Ishikawa (cell line): Measurements from ENCODE around the gene ITPKA.

Source experiments
- CEBPB ChIP-seq: IDR thresholded peaks from 2 replicates; pipeline ENCODE4 v1.6.1; 2012
- CREB1 ChIP-seq: IDR thresholded peaks from 2 replicates; pipeline ENCODE4 v1.6.1; 2012; ENCODE audit warnings: low read depth
- EGR1 ChIP-seq: IDR thresholded peaks from 2 replicates; pipeline ENCODE4 v1.6.1; 2012
- EP300 ChIP-seq: IDR thresholded peaks from 2 replicates; pipeline ENCODE4 v1.6.1; 2012; ENCODE audit warnings: borderline replicate concordance
- FOXM1 ChIP-seq: IDR thresholded peaks from 2 replicates; pipeline ENCODE4 v1.6.1; 2012; ENCODE audit warnings: low read depth, borderline replicate concordance
- NFIC ChIP-seq: IDR thresholded peaks from 2 replicates; pipeline ENCODE4 v1.6.1; 2012
- RAD21 ChIP-seq: IDR thresholded peaks from 2 replicates; pipeline ENCODE4 v1.6.1; 2012; ENCODE audit warnings: low read depth
- TAF1 ChIP-seq: IDR thresholded peaks from 2 replicates; pipeline ENCODE4 v1.6.1; 2012; ENCODE audit warnings: low read depth, mild to moderate bottlenecking
- TCF12 ChIP-seq: IDR thresholded peaks from 2 replicates; pipeline ENCODE4 v1.6.1; 2012; ENCODE audit warnings: low read depth
- TEAD4 ChIP-seq: IDR thresholded peaks from 2 replicates; pipeline ENCODE4 v1.6.1; 2012
- YY1 ChIP-seq: IDR thresholded peaks from 2 replicates; pipeline ENCODE4 v1.6.1; 2012; ENCODE audit warnings: low read depth
- ZBTB7A ChIP-seq: IDR thresholded peaks from 2 replicates; pipeline ENCODE4 v1.6.1; 2012; ENCODE audit warnings: low read depth
- TF ChIP-seq, protein P1 (sequence below): IDR thresholded peaks from 2 replicates; pipeline ENCODE4 v1.6.1; 2012
- TF ChIP-seq, protein P2 (sequence below): IDR thresholded peaks from 2 replicates; pipeline ENCODE4 v1.6.1; 2012
- TF ChIP-seq, protein P3 (sequence below): IDR thresholded peaks from 2 replicates; pipeline ENCODE4 v1.6.1; 2012; ENCODE audit warnings: low read depth, mild to moderate bottlenecking

ITPKA gene

DNA sequence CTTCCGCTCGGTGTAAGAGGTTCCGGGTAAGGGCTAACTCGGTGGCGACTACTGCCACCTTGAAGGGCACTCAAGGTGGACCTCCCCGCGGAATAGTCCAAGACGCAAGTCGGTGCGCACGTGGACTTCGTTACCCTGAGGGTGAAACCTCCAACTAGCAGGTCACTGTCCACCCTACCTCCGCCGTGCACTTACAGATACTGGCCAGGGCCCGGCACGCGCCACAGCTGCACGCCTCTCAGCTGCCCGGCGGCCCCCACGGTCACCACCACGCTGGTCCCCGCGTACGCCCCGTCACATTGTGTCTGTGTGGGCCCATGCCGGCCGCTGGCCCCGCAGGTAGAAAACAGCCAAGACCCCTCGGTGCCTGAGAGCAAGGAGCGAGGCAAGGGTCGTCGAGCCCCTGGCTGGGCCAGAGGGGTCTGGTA is 18.9 kb downstream of the ITPKA start:
- no peak for TF ChIP-seq YY1
- TF ChIP-seq EGR1: no peak
- TF ChIP-seq TAF1: no peak
- TF ChIP-seq, protein P1, sequence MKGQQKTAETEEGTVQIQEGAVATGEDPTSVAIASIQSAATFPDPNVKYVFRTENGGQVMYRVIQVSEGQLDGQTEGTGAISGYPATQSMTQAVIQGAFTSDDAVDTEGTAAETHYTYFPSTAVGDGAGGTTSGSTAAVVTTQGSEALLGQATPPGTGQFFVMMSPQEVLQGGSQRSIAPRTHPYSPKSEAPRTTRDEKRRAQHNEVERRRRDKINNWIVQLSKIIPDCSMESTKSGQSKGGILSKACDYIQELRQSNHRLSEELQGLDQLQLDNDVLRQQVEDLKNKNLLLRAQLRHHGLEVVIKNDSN: no peak
- no peak for TF ChIP-seq CREB1
- TF ChIP-seq NFIC: no peak
- no peak for TF ChIP-seq TCF12
- TF ChIP-seq, protein P2, sequence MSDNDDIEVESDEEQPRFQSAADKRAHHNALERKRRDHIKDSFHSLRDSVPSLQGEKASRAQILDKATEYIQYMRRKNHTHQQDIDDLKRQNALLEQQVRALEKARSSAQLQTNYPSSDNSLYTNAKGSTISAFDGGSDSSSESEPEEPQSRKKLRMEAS: no peak
- no peak for TF ChIP-seq CEBPB
- TF ChIP-seq TEAD4: no peak
- TF ChIP-seq ZBTB7A: no peak
- TF ChIP-seq RAD21: no peak
- no peak for TF ChIP-seq FOXM1
- TF ChIP-seq, protein P3, sequence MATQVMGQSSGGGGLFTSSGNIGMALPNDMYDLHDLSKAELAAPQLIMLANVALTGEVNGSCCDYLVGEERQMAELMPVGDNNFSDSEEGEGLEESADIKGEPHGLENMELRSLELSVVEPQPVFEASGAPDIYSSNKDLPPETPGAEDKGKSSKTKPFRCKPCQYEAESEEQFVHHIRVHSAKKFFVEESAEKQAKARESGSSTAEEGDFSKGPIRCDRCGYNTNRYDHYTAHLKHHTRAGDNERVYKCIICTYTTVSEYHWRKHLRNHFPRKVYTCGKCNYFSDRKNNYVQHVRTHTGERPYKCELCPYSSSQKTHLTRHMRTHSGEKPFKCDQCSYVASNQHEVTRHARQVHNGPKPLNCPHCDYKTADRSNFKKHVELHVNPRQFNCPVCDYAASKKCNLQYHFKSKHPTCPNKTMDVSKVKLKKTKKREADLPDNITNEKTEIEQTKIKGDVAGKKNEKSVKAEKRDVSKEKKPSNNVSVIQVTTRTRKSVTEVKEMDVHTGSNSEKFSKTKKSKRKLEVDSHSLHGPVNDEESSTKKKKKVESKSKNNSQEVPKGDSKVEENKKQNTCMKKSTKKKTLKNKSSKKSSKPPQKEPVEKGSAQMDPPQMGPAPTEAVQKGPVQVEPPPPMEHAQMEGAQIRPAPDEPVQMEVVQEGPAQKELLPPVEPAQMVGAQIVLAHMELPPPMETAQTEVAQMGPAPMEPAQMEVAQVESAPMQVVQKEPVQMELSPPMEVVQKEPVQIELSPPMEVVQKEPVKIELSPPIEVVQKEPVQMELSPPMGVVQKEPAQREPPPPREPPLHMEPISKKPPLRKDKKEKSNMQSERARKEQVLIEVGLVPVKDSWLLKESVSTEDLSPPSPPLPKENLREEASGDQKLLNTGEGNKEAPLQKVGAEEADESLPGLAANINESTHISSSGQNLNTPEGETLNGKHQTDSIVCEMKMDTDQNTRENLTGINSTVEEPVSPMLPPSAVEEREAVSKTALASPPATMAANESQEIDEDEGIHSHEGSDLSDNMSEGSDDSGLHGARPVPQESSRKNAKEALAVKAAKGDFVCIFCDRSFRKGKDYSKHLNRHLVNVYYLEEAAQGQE: no peak
- TF ChIP-seq EP300: no peak

DNA sequence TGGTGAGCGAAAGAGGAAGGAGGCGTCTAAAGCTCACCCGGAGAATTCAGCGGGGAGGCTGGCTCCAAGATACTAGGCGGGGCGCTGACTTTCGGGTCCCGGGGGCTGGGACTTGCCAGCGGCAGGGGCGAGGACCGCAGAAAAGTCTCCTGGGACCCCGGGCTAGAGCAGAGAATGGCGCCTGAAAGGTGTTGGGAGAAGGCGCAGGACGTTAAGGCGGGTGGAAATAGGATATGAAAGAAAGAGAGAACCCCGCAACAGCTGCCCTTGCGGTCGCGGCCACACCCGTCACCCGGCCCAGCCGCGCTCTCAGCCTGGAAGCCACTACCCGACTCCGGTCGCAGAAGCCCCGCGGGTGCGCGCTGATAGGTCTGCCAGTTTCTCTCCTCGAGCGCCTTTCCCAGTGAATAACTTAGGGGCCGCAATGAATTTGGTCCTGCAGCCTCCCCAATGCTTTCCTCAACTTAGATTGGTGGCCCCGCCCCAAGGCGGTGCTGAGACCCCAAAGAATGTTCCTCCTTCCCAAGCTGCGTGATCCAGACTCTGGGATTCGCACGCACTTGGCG is 19.3 kb downstream of the ITPKA start:
- TF ChIP-seq EGR1: no peak
- TF ChIP-seq NFIC: no peak
- no peak for TF ChIP-seq FOXM1
- TF ChIP-seq CEBPB: no peak
- TF ChIP-seq YY1: no peak
- no peak for TF ChIP-seq CREB1
- no peak for TF ChIP-seq EP300
- TF ChIP-seq TCF12: no peak
- TF ChIP-seq, protein P3: no peak
- no peak for TF ChIP-seq TEAD4
- TF ChIP-seq ZBTB7A: no peak
- no peak for TF ChIP-seq RAD21
- TF ChIP-seq, protein P1: no peak
- TF ChIP-seq, protein P2: no peak
- no peak for TF ChIP-seq TAF1

DNA sequence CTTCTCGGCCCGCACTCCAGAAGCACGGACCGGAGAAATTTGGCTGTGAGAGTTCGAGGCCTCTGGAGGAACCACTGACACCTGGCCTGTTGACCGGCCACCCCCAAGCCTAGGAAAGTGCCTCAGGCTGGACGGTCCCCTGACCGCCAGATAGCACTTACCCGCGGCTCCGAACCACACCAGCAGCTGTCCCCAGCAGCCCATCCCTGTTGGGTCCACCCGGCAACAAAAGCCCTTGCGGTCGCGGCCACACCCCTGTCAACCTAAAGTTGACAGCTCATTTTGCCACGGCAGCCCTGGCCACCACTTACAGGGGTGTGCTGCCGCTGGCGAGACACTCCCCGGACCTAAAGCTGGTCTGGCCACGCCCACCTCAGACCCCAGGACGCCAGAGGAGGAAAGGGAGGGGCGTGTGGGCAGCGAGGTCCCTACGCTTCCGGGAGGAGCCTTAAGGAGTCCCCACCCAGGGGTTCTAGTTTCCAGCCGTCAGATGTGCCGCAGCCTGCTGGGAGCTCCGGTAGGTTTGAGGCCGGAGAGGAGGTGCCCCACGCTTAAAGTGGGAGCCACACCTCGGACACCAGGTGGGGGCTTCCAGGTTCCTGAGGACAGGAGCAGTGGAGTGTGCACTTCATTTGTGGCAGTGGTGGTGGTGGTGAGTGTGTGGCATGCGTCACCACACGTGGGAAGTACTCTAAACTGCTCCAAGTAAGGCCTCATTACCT is 20.0 kb downstream of the ITPKA start, which contains the start of gene LTK:
Gene LTK (minus strand): TSS at position 322 of the 722 bp plus-strand sequence. CDS start 118 bp downstream, at position 204.
- TF ChIP-seq, protein P2: 0 out of 2 replicates have a peak, but pooled peaks have one; percentile 22
- TF ChIP-seq CREB1 (no peak), TEAD4 (no peak)

DNA sequence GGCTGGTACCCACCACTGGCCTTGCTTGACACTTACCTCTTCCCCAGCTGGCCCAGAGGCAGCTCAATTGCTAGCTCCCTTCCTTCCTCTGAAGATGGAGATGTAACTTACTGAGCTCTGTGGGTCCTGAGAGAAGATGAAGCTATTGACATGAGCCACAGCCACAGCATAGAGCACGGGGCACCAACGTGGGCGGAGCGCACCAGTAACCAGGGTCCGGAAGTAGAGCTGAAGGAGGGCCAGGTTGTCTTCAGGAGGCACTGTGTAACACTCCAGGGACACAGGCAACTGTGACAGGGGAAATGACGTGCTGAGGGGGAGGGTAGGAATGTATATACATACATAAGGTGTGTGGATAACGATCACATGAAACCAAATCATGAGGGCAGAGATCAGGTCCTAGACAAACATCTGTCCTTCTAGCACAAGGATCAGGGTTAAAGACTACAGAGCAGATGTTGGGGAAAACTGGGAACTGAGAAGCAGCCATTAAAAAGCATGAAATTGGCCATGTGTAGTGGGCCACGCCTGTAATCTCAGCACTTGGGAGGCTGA is 24.3 kb downstream of the ITPKA start:
- TF ChIP-seq, protein P3: no peak
- TF ChIP-seq FOXM1 (no peak), RAD21 (no peak), ZBTB7A (no peak), YY1 (no peak), TCF12 (no peak), EGR1 (no peak), EP300 (no peak), CREB1 (no peak), CEBPB (no peak)
- TF ChIP-seq, protein P1: no peak
